ENCODE data around the gene GIPC3.

DNA sequence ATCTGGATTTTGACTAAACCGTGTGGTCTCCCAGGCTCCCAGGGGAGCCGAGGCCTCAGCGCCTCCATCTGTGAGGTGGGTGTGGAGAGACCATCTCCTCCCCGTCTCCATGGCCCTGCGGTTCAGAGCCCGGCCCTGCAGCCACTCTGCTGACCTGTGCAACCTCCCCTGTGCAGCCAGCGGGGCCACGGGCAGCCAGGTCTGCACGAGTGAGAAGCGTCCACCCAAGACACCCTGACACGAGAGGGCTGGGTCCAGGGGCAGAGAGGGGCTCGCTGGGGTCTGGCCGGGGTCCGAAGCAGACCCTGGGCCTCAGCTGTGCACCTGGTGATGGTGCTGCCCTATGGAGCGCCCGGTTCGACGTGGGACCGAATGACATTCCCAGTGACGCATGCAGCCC, 51.7 kb downstream of the GIPC3 start:
- TF ChIP-seq RFX5 (IDR thresholded peaks at IDR 0.05; ENCODE audit: borderline replicate concordance, low read depth, low read length) (no peak), SUZ12 (IDR thresholded peaks at IDR 0.05; ENCODE audit: low read length) (no peak), SIX5 (IDR thresholded peaks at IDR 0.05; ENCODE audit: low read depth, low read length) (no peak), NRF1 (IDR thresholded peaks at IDR 0.05; ENCODE audit: low read depth, low read length) (no peak), POLR2A (IDR thresholded peaks at IDR 0.05; ENCODE audit: control extremely low read depth in 1 of 2, low read depth in 2 of 2, low read length in 2 of 2) (no peak), TEAD4 (IDR thresholded peaks at IDR 0.05; ENCODE audit: low read depth, low read length) (no peak), CHD1 (IDR thresholded peaks at IDR 0.05; ENCODE audit: low read depth, low read length) (no peak)
